ENCODE results near the gene TJP1. TPM values are rescaled to one million over a fixed set of nuclear protein-coding genes. Genes with fewer than 3 reads are reported as not detected.

TJP1 gene
- total RNA-seq, 2 experiments from 2014 or later, result not detected

GRCh38 chr15:29853211-29853987 lies 31.1 kb upstream of the TJP1 start:
- Mint-ChIP-seq H3K27ac (no peak overlapping the region), H3K27me3 (peaks cover 1% of the 10 kb centered on the region), H3K36me3 (ENCODE audit: low read depth) (no peaks in the 10 kb centered on the region), H3K4me3 (no peak overlapping the region), H3K4me1 (no peaks in the 10 kb centered on the region), H3K9me3 (no peaks in the 10 kb centered on the region)
- DNase-seq, result no peak
- ChIA-PET CTCF (no interaction called here), POLR2A (no interaction called here)

GRCh38 chr15:29852201-29852600 lies 29.9 kb upstream of the TJP1 start:
- Mint-ChIP-seq H3K36me3 (ENCODE audit: low read depth) (peaks cover 1% of the 10 kb centered on the region), H3K4me1 (no peaks in the 10 kb centered on the region)

GRCh38 chr15:29849716-29850115 lies 27.4 kb upstream of the TJP1 start:
- Mint-ChIP-seq H3K9me3 (peaks cover 8% of the 10 kb centered on the region), H3K36me3 (ENCODE audit: low read depth) (peaks cover 1% of the 10 kb centered on the region), H3K27ac (no peak overlapping the region), H3K4me3 (no peak overlapping the region), H3K4me1 (no peaks in the 10 kb centered on the region), H3K27me3 (peaks cover 6% of the 10 kb centered on the region)
- CTCF ChIA-PET, result no interaction called here
- DNase-seq, result no peak
- POLR2A ChIA-PET, result no interaction called here

More at GRCh38 chr15:29852201-29852600, 29.9 kb upstream of the TJP1 start:
- DNase-seq, result no peak
- ChIA-PET CTCF (interaction anchor here (0.9 kb wide), 1 partner anchor 17 kb away, joined by 3 read pairs; no protein-coding TSS in a partner anchor), POLR2A (no interaction called here)
- Mint-ChIP-seq H3K27ac (no peak overlapping the region), H3K4me3 (no peak overlapping the region), H3K27me3 (peaks cover 1% of the 10 kb centered on the region), H3K9me3 (peaks cover 5% of the 10 kb centered on the region)

GRCh38 chr15:29849218-29849617 lies 26.9 kb upstream of the TJP1 start:
- peaks cover 10% of the 10 kb centered on the region for H3K27me3 Mint-ChIP-seq
- H3K36me3 Mint-ChIP-seq (ENCODE audit: low read depth), result peaks cover 1% of the 10 kb centered on the region

GRCh38 chr15:29844290-29844903 lies 22.1 kb upstream of the TJP1 start:
- POLR2A ChIA-PET, result no interaction called here
- Mint-ChIP-seq H3K27me3 (peaks cover 44% of the 10 kb centered on the region), H3K36me3 (ENCODE audit: low read depth) (peaks cover 1% of the 10 kb centered on the region), H3K4me3 (no peak overlapping the region), H3K27ac (no peak overlapping the region), H3K4me1 (no peaks in the 10 kb centered on the region), H3K9me3 (peaks cover 8% of the 10 kb centered on the region)
- CTCF ChIA-PET, result no interaction called here
- no peak for DNase-seq

More at GRCh38 chr15:29849218-29849617, 26.9 kb upstream of the TJP1 start:
- Mint-ChIP-seq H3K4me1 (no peaks in the 10 kb centered on the region), H3K9me3 (peaks cover 8% of the 10 kb centered on the region), H3K27ac (no peak overlapping the region), H3K4me3 (no peak overlapping the region)
- CTCF ChIA-PET, result no interaction called here
- DNase-seq, result no peak
- POLR2A ChIA-PET, result no interaction called here

GRCh38 chr15:29842290-29842689 lies 20.0 kb upstream of the TJP1 start:
- ChIA-PET POLR2A (no interaction called here), CTCF (no interaction called here)
- no peaks in the 10 kb centered on the region for H3K36me3 Mint-ChIP-seq (ENCODE audit: low read depth)
- H3K9me3 Mint-ChIP-seq, result peaks cover 3% of the 10 kb centered on the region
- DNase-seq, result no peak
- peaks cover 53% of the 10 kb centered on the region for H3K27me3 Mint-ChIP-seq
- H3K4me3 Mint-ChIP-seq, result no peak overlapping the region
- no peaks in the 10 kb centered on the region for H3K4me1 Mint-ChIP-seq
- no peak overlapping the region for H3K27ac Mint-ChIP-seq

GRCh38 chr15:29840926-29841325 lies 18.7 kb upstream of the TJP1 start:
- ChIA-PET POLR2A (no interaction called here), CTCF (no interaction called here)
- Mint-ChIP-seq H3K27ac (no peak overlapping the region), H3K4me3 (no peak overlapping the region), H3K27me3 (peaks cover 60% of the 10 kb centered on the region), H3K9me3 (no peaks in the 10 kb centered on the region), H3K36me3 (ENCODE audit: low read depth) (no peaks in the 10 kb centered on the region), H3K4me1 (no peaks in the 10 kb centered on the region)
- no peak for DNase-seq

- Mint-ChIP-seq H3K4me1 (no peaks in the 10 kb centered on the region), H3K27me3 (peaks cover 65% of the 10 kb centered on the region), H3K36me3 (ENCODE audit: low read depth) (no peaks in the 10 kb centered on the region), H3K27ac (no peak overlapping the region), H3K9me3 (no peaks in the 10 kb centered on the region), H3K4me3 (no peak overlapping the region)
- ChIA-PET POLR2A (no interaction called here), CTCF (no interaction called here)
- DNase-seq, result no peak
Measured at GRCh38 chr15:29840054-29840453, 17.8 kb upstream of the TJP1 start.

GRCh38 chr15:29838352-29839010 lies 16.2 kb upstream of the TJP1 start:
- POLR2A ChIA-PET, result no interaction called here
- CTCF ChIA-PET, result no interaction called here
- H3K9me3 Mint-ChIP-seq, result no peaks in the 10 kb centered on the region
- H3K27ac Mint-ChIP-seq, result no peak overlapping the region
- no peak for DNase-seq
- no peak overlapping the region for H3K4me3 Mint-ChIP-seq
- peaks cover 61% of the 10 kb centered on the region for H3K27me3 Mint-ChIP-seq
- no peaks in the 10 kb centered on the region for H3K36me3 Mint-ChIP-seq (ENCODE audit: low read depth)
- no peaks in the 10 kb centered on the region for H3K4me1 Mint-ChIP-seq

- ChIA-PET CTCF (interaction anchor here (1.0 kb wide), 1 partner anchor 16 kb away, joined by 3 read pairs; no protein-coding TSS in a partner anchor), POLR2A (no interaction called here)
- Mint-ChIP-seq H3K4me1 (no peaks in the 10 kb centered on the region), H3K9me3 (peaks cover 6% of the 10 kb centered on the region), H3K36me3 (ENCODE audit: low read depth) (no peaks in the 10 kb centered on the region), H3K4me3 (no peak overlapping the region), H3K27me3 (peaks cover 65% of the 10 kb centered on the region), H3K27ac (no peak overlapping the region)
- DNase-seq, result no peak
Measured at GRCh38 chr15:29835301-29835700, 13.0 kb upstream of the TJP1 start.

GRCh38 chr15:29832709-29833108 lies 10.4 kb upstream of the TJP1 start:
- DNase-seq, result no peak
- peaks cover 65% of the 10 kb centered on the region for H3K27me3 Mint-ChIP-seq
- ChIA-PET POLR2A (no interaction called here), CTCF (no interaction called here)
- H3K4me3 Mint-ChIP-seq, result no peak overlapping the region
- H3K36me3 Mint-ChIP-seq (ENCODE audit: low read depth), result no peaks in the 10 kb centered on the region
- H3K9me3 Mint-ChIP-seq, result peaks cover 6% of the 10 kb centered on the region
- H3K4me1 Mint-ChIP-seq, result no peaks in the 10 kb centered on the region
- no peak overlapping the region for H3K27ac Mint-ChIP-seq

GRCh38 chr15:29826908-29827820 lies 4.9 kb upstream of the TJP1 start:
- Mint-ChIP-seq H3K27me3 (peaks cover 67% of the 10 kb centered on the region), H3K4me1 (peaks cover 17% of the 10 kb centered on the region), H3K9me3 (peaks cover 14% of the 10 kb centered on the region), H3K36me3 (ENCODE audit: low read depth) (peaks cover 9% of the 10 kb centered on the region), H3K27ac (no peak overlapping the region), H3K4me3 (no peak overlapping the region)
- CTCF ChIA-PET, result no interaction called here
- POLR2A ChIA-PET, result no interaction called here
- DNase-seq, result no peak

GRCh38 chr15:29825227-29825626 lies 3.0 kb upstream of the TJP1 start:
- H3K27me3 Mint-ChIP-seq, result peaks cover 62% of the 10 kb centered on the region
- POLR2A ChIA-PET, result no interaction called here
- no peak overlapping the region for H3K4me3 Mint-ChIP-seq
- H3K9me3 Mint-ChIP-seq, result peaks cover 11% of the 10 kb centered on the region
- H3K27ac Mint-ChIP-seq, result peak overlapping the region; percentile 38
- peaks cover 9% of the 10 kb centered on the region for H3K36me3 Mint-ChIP-seq (ENCODE audit: low read depth)
- DNase-seq, result peak; percentile 57
- CTCF ChIA-PET, result no interaction called here
- H3K4me1 Mint-ChIP-seq, result peaks cover 17% of the 10 kb centered on the region
